HG02678 (cell line): ENCODE measurements around the gene TMEM125.

Source experiments
- ATAC-seq: cut with Tn5 transposase; IDR thresholded peaks from one replicate; pipeline ENCODE4 v1.9.1; 2021; ENCODE audit warnings: mild to moderate bottlenecking, moderate library complexity; ENCODE audit not compliant: unreplicated experiment

Gene TMEM125

GRCh38 chr1:43307458-43308158, 37.8 kb downstream of the TMEM125 start:
- no peak for ATAC-seq

GRCh38 chr1:43308635-43309404, 39.0 kb downstream of the TMEM125 start:
- ATAC-seq, result no peak

- ATAC-seq, result no peak
These were observed 39.7 kb downstream of the TMEM125 start for GRCh38 chr1:43309405-43310025.

- no peak for ATAC-seq
These were observed 41.7 kb downstream of the TMEM125 start for GRCh38 chr1:43311521-43311920.

GRCh38 chr1:43312212-43312623, 42.4 kb downstream of the TMEM125 start:
- ATAC-seq, result no peak

- no peak for ATAC-seq
These were observed 43.1 kb downstream of the TMEM125 start for GRCh38 chr1:43312663-43313515.

GRCh38 chr1:43313771-43314170, 44.0 kb downstream of the TMEM125 start:
- no peak for ATAC-seq

GRCh38 chr1:43314233-43314632, 44.5 kb downstream of the TMEM125 start:
- ATAC-seq, result no peak

GRCh38 chr1:43315481-43315880, 45.7 kb downstream of the TMEM125 start:
- ATAC-seq, result no peak

- ATAC-seq, result no peak
These were observed 46.4 kb downstream of the TMEM125 start for GRCh38 chr1:43315963-43316737.

- ATAC-seq, result no peak
These were observed 47.1 kb downstream of the TMEM125 start for GRCh38 chr1:43316738-43317520.

GRCh38 chr1:43317817-43318471, 48.2 kb downstream of the TMEM125 start:
- no peak for ATAC-seq

GRCh38 chr1:43318831-43319230, 49.0 kb downstream of the TMEM125 start:
- no peak for ATAC-seq

- no peak for ATAC-seq
These were observed 49.5 kb downstream of the TMEM125 start for GRCh38 chr1:43319288-43319687.

- ATAC-seq, result no peak
These were observed 50.0 kb downstream of the TMEM125 start for GRCh38 chr1:43319766-43320165.

- no peak for ATAC-seq
These were observed 51.6 kb downstream of the TMEM125 start for GRCh38 chr1:43321331-43321891.

- ATAC-seq, result no peak
These were observed 52.7 kb downstream of the TMEM125 start for GRCh38 chr1:43322506-43322905.
